ENCODE measurements around the gene XKR7. TPM values are rescaled to one million over a fixed set of nuclear protein-coding genes. Genes with fewer than 3 reads are reported as not detected.
A peak's percentile ranks its signal among the peaks of the same experiment; 100 is the strongest.

Gene XKR7
- total RNA-seq, 1 donor from 2014 or later: not detected

DNA sequence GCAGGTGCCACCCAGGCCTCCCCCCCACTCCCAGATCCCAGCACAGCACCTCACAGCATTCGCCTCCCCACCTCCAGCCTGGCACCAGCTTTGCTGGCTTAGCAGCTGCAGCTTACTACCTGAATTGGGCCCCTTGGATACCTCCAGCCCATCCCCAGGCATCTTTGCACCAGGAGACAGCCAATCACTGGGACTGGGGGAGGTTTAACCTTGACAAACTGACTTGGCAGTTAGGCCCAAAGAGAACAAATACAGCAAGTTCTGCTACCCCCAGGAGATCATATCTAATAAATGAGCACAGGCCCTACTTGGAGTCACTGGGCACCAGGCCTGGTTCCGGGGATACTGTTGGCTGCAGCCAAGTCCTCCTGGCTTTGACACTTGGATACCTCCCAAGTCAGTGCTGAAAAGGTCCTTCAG is 24.9 kb upstream of the XKR7 start:
- DNase-seq (ENCODE audit: low read depth in 2 of 2): no peak

DNA sequence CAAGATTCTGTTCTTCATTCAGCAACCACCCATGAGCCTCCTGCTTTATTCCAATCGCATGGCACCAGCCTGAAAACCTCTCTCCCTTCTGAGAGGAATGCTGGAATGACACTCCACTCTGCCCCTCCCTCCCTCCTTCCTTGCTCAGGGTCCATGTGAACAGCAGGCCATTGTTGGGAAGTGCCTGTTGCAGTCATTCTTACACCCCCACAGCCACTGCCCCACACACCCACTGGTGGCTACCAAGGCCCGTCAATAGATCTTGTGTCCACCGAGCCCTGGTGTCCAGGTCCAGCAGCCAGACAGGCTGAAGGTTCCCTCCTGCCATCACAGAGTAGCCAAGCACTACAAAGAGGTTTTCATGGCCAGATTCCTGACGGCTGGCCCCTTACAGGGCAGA is 22.6 kb upstream of the XKR7 start:
- DNase-seq (ENCODE audit: low read depth in 2 of 2): no peak

- no peak for DNase-seq (ENCODE audit: low read depth in 2 of 2)
Observed at GRCh38 chr20:31945785-31946184, 22.2 kb upstream of the XKR7 start.

DNA sequence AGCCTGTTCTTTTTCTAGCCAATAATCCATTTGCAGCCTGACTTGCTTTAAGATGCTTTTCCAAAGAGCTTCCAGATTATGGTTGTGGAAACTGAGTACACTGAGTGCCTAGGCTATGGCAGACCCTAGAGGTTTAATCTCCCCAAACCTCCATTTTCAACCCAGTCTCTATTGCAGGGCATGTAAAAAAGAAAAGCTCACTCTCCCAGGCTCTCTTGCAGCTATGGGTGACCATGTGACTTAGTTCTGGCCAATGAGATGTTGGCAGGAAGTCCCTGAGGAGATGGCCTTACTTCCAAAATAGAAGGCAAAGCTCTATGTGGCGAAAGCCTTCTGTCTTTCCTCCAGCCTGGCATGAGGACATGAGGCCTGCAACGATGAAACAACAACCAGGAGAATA is 19.9 kb upstream of the XKR7 start:
- no peak for DNase-seq (ENCODE audit: low read depth in 2 of 2)

DNA sequence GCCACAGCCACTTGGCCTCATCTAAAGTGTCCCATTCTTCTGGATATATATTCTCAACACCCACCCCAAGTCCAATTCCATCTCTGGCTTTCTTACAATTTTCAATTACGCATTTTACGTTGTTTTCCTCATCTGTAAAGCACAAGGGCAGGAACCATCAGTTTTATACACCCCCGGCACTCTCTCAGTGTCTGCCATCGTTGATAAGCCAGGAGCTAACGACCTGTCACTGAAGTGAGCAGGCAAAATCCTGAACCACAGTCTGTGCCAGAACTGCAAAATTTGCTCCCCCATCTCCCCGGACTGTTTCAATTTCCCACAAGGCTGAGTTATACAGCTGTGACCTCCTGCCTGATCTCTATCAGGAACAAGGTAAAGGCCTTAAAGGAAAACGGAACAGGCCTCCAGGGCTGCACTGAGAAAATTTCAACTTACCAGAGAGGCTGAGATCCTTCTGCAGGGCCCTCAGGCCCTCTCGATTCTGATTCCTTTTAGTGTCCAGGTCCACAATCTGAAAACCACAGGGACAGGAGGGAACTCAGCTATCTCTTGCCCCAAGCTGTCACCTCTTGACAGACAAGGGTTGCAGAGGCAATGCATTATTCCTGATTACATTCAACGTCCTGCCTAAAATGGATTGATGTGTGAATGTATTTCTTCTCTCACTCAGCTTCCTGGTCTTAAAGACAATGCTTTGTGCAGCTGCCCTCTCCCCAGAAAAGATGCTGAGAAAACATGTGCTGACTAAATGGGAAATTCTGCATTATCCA is 17.9 kb upstream of the XKR7 start:
- DNase-seq (ENCODE audit: low read depth in 2 of 2): no peak

DNA sequence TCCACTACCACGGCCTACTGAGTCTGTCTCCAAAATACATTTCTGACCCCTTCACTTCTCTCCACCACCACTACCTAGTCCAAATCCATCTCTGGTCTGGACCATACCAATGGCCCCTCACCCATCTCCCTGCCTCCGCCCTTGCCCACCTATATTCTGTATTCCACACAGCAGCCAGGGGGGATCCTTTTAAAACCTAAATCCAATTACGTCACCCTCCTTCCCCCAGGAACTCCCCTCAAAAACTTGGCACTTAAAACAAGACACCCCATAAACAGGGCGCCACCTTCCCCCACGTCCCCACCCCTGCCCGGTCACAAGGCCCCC is 16.8 kb upstream of the XKR7 start:
- no peak for DNase-seq (ENCODE audit: low read depth in 2 of 2)

DNA sequence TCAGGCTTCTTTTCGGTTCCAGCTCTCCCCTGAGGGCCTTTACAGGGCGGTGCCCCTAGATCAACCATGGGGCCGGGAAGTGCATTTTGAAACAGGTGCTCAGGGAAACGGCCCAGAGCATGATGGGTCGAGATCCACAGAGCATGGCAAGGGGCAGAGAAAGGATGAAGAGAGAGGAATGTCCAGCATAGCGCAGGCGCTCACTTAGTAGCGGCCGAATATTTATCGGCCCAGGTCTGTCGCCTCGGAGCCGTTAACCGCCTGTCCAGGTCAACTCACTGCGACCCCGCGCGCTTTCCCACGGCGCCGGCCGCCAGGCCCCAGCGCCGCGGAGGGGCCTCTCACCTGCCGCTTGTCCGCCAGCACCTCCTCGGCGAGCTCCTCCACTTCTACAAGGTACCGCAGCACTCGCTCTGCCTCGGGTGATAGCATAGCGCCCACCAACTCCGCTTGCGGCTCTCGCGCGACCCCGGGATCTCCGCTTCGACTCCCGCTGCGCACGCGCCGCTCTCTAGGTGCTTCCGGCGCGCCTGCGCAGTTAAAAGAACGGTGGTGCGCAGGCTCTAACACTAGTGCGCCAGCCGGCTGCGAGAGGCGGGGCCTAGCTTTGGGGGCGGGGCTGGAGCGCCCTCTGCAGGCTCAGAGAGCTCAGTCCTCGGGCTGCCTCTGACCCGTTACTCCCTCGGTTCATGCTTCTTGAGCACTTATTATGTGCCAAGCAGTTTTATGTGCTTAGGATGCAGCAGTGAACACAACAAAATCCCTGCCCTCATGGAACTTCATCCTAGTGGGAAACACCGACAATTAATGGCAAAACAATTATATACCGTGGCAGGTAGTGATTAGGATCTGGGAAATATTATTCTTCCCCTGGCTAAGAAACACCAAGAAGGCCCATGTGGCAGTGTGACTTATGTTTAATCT is 16.2 kb upstream of the XKR7 start, which contains the start of gene PDRG1:
PDRG1 (minus strand) TSS at position 517 of the 924 bp plus-strand sequence; CDS start at position 432, 85 bp downstream.
- DNase-seq (ENCODE audit: low read depth in 2 of 2): peak; percentile 98

GRCh38 chr20:31953556-31954148 is 14.3 kb upstream of the XKR7 start:
- no peak for DNase-seq (ENCODE audit: low read depth in 2 of 2)

DNA sequence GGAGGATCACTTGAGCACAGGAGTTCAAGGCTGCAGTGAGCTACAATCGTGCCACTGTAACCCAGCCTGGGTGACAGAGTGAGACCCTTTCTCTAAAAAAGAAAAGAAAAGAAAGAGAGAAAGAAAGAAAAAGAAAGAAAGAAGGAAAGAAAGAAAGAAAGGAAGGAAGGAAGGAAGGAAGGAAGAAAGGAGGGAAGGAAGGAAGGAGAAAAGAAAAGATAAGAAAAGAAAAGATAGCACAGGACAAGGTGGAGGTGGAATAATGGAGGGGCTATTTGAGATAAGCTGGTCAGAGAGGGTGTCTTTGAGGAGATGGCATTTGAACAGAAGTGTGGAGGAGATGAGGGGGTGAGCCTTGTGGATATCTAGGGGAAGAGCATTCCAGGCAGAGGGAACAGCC is 13.5 kb upstream of the XKR7 start:
- DNase-seq (ENCODE audit: low read depth in 2 of 2): no peak

- no peak for DNase-seq (ENCODE audit: low read depth in 2 of 2)
Observed at GRCh38 chr20:31956556-31957526, 11.1 kb upstream of the XKR7 start.

DNA sequence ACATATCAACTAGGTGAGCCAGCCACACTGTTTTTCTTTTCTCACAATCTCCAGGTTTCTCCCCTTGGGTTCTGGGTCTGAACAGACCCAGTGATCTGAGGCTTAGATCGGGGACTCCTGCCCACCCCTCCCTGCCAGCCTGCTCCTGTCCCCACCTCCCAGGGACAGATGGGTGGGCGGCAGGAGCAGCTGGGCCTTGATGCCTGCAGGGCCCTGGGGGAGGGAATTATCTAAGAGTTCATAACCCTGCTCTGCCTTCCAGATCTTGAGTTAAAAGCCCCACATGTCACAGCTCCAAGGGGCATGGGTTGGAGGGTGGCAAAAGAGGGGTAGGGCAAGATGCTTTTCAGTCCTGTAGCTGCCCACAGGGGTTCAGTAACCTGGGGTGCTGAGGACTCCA is 5.2 kb upstream of the XKR7 start:
- no peak for DNase-seq (ENCODE audit: low read depth in 2 of 2)

GRCh38 chr20:31963889-31964288 is 4.1 kb upstream of the XKR7 start:
- no peak for DNase-seq (ENCODE audit: low read depth in 2 of 2)

DNA sequence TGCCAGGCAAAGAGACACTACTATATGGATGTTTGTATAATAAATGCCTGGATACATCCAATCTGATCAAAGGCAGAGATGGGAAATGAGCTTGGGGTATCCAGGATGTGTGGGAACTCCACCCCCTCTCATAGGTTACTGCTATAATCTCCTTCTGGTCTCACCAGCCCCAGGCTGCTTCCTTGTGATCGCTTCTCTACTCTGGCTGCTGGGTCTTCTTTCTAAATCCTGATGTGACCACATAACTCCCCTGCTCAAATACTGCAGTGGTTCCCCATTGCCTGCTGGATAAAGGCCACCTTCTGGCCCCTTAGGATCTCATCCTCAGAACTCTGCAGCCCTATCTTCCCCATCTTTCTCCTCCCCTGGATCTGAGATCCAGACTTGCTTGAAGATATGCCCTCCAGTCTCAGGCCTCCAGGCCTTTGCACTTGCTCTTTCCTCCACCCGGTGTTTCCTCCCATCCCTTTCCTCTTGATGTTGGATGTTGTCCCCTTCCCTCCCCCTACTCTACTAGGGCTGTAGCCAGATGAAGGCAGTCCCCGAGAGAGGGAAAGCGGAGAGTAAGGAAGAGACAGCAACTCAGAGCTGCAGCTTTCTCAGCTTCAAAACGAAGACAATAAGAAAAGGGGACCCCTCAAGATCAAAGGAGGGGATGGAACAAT is 828 bp upstream of the XKR7 start:
- no peak for DNase-seq (ENCODE audit: low read depth in 2 of 2)

GRCh38 chr20:31968291-31969126 is 558 bp downstream of the XKR7 start:
- peak; percentile 69 to 81 for DNase-seq (ENCODE audit: low read depth in 2 of 2)

- DNase-seq (ENCODE audit: low read depth in 2 of 2): no peak
Observed at GRCh38 chr20:31969991-31970390, 2.0 kb downstream of the XKR7 start.

- DNase-seq (ENCODE audit: low read depth in 2 of 2): no peak
Observed at GRCh38 chr20:31972471-31973021, 4.6 kb downstream of the XKR7 start.

DNA sequence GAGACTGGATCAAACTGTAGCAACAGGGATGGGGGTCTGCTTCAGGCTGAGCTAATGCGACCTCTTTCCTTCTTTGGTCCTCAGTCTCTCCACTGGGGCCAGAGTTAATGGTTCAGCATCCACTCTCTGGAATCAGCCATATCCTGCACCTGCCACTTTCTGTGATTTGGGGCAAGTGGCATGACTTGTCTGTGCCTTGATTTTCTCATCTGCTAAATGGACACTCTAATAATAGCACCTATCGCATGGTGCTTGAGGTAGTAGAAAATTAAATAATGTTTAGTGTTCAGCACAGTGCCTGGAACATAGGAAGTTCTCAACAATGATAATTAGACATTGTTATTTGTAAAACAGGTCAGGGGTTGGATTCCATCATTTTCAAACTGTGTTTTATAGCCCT is 6.3 kb downstream of the XKR7 start:
- no peak for DNase-seq (ENCODE audit: low read depth in 2 of 2)

DNA sequence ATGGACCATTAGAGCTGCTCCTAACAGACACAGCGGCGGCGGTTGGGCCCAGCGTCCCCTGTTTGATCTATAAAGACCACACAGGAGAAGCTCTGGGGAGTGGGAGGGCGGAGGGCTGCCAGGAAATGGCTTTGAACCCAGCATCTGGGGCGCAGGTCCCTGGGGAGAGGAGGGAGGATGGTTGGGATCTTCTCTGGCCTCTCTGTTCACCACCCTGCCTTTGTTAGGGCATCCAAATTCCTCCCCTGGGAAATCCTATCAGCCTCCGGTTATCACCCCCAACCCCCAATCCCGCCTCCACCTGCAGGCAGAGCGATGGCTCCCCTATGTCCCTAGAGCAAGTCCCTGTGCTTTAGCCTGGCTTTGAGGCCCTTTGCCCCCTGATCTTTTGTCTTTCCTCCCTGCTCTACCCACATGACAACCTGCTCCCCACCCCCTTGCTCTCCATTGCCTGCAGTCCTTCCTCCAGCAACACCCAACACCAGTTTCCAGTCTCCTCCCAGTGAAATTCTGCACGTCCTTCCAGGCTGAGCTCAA is 7.1 kb downstream of the XKR7 start:
- no peak for DNase-seq (ENCODE audit: low read depth in 2 of 2)

- DNase-seq (ENCODE audit: low read depth in 2 of 2): no peak
Observed at GRCh38 chr20:31975874-31976273, 7.9 kb downstream of the XKR7 start.

Data from lung microvascular endothelial cell (primary cell).